Activated CD4-positive, CD25-positive, alpha-beta regulatory T cell treated with anti-CD3 and anti-CD28 coated beads, Interleukin-2, amount 50 U/mL, for 24 hours (primary cell): ENCODE results near the gene RNU2-1.
"Not testable (repeated sequence)": the region's sequence is repeated elsewhere in the genome, so short reads cannot be mapped to it uniquely, and the experiment has no call there.

Experiments used
- ATAC-seq, 2 donors: fragments of 150-1000 bp; cut with Tn5 transposase; one replicate each; pipeline ENCODE4 v1.10.0; 2021; ENCODE audit warnings: mild to moderate bottlenecking in 1 of 2, moderate library complexity in 1 of 2

RNU2-1 gene

DNA sequence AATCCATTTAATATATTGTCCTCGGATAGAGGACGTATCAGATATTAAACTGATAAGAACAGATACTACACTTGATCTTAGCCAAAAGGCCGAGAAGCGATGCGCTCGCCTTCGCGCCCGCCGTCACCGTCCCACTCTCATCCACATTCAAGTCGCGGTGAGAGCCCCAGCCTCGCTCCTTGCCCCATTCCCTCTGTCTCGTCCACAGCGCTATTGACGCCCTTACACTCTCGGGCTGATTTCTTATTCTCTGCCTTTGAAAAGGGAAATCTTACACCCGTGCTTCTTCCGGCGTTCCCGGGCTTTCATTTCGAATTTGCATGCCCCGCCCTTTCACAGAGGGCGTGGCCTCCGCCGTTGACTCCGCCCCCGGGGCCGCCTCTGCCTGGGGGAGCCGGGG is at the start of gene RNU2-1:
Gene RNU2-1 (minus strand): TSS at position 101 of the 400 bp plus-strand sequence.
- ATAC-seq = not testable (repeated sequence)

DNA sequence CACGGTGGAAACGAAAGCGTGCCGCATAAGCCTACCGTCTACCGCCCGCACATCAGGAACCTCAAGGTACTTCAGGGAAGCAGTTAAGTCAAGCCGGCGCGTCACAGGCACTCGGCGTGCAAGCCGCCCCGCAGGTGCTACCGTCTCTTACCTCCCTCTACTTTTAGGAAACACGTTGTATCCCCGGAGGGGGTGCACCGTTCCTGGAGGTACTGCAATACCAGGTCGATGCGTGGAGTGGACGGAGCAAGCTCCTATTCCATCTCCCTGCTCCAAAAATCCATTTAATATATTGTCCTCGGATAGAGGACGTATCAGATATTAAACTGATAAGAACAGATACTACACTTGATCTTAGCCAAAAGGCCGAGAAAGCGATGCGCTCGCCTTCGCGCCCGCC is 39.1 kb upstream of the RNU2-1 start:
- ATAC-seq = peak; percentile 51 to 55

DNA sequence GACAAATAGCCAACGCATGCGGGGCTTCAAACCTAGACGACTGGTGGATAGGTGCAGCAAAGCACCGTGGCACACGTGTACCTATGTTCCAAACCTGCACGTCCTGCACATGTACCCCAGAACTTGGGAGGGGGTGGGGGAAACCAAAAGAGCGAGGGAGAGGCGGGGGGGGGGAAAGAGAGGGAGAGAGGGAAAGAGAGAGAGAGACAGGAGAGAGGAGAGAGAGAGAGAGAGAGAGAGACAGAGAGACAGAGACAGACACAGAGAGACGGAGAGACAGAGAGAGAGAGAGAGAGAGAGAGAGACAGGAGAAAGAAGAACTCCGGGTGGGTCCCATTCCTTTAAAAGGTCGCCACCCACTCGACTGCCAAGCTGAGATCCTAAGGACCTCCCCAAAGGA is 38.7 kb upstream of the RNU2-1 start:
- ATAC-seq = not testable (repeated sequence)

DNA sequence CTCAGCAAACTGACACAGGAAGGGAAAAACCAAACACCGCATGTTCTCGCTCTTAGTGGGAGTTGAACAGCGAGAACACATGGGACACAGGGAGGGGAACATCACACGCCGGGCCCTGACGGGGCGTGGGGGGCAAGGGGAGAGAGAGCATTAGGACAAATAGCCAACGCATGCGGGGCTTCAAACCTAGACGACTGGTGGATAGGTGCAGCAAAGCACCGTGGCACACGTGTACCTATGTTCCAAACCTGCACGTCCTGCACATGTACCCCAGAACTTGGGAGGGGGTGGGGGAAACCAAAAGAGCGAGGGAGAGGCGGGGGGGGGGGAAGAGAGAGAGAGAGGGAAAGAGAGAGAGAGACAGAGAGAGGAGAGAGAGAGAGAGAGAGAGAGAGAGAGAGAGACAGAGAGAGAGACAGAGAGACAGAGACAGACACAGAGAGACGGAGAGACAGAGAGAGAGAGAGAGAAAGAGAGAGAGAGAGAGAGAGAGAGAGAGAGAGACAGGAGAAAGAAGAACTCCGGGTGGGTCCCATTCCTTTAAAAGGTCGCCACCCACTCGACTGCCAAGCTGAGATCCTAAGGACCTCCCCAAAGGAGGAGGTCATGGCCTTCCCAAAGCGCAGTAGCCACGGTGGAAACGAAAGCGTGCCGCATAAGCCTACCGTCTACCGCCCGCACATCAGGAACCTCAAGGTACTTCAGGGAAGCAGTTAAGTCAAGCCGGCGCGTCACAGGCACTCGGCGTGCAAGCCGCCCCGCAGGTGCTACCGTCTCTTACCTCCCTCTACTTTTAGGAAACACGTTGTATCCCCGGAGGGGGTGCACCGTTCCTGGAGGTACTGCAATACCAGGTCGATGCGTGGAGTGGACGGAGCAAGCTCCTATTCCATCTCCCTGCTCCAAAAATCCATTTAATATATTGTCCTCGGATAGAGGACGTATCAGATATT is 37.1 kb upstream of the RNU2-1 start:
- ATAC-seq = peak; percentile 48 to 55

DNA sequence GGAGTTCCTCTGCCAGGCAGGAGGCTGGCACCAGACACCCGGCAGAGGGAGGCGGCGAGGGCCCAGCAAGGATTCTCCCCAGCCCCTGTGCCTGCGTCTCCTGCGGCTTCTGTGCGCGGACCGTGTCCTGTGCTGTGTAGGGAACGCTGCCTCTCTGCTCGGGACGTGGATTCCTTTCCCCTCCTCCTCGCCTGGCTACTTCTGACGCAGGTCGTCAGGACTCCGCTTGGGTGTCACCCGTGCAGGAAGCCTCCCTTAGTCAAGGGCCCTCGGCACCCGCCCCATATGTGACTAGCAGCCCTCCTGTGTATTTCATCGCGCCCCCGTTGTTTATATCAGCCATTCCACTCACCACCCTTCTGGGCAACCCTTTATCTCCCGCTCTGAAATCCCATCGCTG is 12.7 kb upstream of the RNU2-1 start:
- not testable (repeated sequence) for ATAC-seq

DNA sequence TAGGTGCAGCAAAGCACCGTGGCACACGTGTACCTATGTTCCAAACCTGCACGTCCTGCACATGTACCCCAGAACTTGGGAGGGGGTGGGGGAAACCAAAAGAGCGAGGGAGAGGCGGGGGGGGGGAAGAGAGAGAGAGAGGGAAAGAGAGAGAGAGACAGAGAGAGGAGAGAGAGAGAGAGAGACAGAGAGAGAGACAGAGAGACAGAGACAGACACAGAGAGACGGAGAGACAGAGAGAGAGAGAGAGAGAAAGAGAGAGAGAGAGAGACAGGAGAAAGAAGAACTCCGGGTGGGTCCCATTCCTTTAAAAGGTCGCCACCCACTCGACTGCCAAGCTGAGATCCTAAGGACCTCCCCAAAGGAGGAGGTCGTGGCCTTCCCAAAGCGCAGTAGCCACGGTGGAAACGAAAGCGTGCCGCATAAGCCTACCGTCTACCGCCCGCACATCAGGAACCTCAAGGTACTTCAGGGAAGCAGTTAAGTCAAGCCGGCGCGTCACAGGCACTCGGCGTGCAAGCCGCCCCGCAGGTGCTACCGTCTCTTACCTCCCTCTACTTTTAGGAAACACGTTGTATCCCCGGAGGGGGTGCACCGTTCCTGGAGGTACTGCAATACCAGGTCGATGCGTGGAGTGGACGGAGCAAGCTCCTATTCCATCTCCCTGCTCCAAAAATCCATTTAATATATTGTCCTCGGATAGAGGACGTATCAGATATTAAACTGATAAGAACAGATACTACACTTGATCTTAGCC is 7.0 kb upstream of the RNU2-1 start:
- peak; percentile 38 to 61 for ATAC-seq

DNA sequence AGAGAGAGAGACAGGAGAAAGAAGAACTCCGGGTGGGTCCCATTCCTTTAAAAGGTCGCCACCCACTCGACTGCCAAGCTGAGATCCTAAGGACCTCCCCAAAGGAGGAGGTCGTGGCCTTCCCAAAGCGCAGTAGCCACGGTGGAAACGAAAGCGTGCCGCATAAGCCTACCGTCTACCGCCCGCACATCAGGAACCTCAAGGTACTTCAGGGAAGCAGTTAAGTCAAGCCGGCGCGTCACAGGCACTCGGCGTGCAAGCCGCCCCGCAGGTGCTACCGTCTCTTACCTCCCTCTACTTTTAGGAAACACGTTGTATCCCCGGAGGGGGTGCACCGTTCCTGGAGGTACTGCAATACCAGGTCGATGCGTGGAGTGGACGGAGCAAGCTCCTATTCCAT is 5.8 kb upstream of the RNU2-1 start:
- peak; percentile 35 to 62 for ATAC-seq

DNA sequence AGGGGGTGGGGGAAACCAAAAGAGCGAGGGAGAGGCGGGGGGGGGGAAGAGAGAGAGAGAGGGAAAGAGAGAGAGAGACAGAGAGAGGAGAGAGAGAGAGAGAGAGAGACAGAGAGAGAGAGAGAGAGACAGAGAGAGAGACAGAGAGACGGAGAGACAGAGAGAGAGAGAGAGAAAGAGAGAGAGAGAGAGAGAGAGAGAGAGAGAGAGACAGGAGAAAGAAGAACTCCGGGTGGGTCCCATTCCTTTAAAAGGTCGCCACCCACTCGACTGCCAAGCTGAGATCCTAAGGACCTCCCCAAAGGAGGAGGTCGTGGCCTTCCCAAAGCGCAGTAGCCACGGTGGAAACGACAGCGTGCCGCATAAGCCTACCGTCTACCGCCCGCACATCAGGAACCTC is 514 bp downstream of the RNU2-1 start:
- not testable (repeated sequence) for ATAC-seq

DNA sequence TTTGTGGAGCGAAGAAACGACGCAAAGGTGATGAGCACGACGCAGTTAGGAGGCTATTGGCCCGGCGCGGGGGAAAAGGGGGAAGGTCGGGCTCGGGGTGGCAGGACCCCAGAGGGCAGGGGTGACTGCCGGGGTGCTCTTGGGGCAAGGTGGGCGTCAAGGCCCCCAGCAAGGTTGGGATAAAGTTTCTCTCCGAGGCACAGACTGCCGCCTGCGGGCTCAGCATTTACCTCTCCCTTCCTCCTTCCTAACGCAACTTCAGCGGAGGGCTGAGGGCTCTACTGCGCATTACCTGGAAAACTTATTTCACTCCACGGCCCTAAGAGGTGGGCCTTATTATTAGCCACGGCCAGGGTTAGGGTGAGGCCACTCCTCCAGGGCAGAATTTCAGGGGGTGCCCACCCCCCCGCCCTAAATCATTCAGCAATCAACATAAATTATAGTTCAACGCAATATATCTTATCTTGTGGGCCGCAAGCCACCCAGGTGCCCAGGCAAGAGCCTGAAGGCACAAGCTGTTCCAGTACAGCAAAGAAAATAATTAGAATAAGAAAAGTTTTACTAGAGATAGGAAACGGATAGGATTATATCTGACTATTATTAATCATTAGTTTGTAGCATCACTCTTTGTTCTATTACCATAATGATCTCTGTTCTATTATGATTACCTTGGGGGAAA is 1.6 kb downstream of the RNU2-1 start:
- ATAC-seq = not testable (repeated sequence)

DNA sequence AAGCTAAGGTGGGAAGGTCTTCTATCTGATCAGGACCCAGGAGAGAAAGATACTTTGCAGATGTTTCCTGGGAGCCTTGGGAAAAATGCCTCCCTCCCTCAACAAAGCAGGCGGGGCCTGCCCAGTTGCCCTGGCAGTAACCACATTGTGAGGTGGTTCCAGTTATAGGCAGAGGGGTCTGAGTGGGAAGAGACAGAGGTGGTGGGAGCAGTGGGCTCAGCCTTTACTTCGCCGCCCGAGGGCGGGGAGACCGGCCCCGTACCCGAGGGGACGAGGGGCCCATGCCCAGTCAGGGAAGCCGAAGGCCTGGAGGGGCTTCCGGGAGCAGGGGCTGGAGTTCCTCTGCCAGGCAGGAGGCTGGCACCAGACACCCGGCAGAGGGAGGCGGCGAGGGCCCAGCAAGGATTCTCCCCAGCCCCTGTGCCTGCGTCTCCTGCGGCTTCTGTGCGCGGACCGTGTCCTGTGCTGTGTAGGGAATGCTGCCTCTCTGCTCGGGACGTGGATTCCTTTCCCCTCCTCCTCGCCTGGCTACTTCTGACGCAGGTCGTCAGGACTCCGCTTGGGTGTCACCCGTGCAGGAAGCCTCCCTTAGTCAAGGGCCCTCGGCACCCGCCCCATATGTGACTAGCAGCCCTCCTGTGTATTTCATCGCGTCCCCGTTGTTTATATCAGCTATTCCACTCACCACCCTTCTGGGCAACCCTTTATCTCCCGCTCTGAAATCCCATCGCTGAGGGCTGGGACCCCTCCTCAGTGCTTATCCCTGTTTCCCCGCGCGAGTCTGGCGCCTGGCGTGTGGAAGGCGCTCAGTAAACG is 2.4 kb downstream of the RNU2-1 start:
- ATAC-seq = not testable (repeated sequence)

DNA sequence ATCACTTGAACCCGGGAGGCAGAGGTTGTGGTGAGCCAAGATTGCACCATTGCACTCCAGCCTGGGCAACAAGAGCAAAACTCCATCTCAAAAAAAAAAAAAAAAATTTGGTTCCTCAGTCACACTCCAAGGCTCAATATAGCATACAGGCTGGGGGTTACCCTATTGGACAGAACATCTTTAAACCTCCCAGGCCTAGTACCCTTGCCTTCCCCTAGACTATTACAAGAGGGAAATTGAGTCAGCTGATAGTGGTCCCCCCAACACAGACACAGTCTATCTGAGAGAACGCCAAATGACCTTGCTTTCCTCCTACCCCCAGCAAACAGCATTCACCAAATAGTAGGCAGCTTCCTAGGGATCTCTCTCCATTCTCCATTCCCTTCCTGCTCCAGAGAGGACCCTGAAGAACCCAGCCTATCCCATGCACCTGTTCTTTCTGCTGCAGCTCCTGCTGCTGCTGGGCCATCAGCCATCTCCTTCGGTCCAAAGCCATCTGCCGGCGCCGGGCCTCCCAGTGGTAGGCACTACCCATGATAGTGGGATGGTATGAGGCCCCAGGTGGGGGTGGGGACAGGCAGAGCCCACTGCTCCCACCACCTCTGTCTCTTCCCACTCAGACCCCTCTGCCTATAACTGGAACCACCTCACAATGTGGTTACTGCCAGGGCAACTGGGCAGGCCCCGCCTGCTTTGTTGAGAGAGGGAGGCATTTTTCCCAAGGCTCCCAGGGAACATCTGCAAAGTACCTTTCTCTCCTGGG is 5.6 kb downstream of the RNU2-1 start, which contains the start of gene CCDC200:
Gene CCDC200 (minus strand): TSS at position 604 of the 763 bp plus-strand sequence. CDS start 69 bp downstream, at position 535.
- not testable (repeated sequence) for ATAC-seq

DNA sequence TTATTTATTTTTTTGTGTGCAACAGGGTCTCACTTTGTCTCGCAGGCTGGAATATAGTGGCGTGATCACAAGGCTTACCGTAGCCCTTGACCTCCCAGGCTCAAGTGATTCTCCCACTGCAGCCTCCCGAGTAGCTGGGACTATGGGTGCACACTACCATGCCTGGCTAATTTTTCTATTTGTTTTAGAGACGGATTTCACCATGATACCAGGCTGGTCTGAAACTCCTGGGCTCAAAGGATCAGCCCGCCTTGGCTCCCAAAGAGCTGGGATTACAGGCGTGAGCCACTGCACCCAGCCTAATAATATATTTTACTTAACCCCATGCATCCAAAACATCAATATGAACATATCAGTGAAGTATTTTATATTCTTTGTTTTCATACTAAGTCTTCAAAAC is 7.4 kb downstream of the RNU2-1 start:
- ATAC-seq = no peak

DNA sequence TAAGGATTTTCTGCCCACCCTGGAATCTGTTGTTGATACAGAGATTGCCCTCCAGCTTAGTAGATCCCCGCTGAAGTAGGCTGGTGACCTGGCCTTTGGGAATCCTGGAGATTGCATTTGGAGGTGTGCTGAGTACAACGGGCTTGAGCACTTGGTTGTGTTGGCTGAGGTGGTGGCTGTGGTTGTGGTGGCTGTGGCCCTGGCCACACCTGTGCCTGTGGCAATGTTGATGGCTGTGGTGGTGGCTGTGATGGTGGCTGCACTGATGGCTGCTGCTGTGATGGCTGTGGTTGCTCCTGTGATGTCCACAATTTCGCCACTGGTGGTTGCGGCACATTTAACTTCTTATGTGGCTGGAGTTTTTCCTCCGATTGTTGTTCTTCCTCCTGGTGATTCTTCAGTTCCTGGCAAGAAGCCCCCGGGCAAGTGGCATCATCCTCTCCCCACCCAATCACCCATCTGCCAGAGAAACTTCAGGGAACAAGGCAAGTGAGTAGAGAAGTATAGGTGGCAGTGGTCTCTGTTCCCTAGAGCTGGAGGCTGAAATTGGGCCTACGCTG is 9.6 kb downstream of the RNU2-1 start:
- ATAC-seq = no peak

DNA sequence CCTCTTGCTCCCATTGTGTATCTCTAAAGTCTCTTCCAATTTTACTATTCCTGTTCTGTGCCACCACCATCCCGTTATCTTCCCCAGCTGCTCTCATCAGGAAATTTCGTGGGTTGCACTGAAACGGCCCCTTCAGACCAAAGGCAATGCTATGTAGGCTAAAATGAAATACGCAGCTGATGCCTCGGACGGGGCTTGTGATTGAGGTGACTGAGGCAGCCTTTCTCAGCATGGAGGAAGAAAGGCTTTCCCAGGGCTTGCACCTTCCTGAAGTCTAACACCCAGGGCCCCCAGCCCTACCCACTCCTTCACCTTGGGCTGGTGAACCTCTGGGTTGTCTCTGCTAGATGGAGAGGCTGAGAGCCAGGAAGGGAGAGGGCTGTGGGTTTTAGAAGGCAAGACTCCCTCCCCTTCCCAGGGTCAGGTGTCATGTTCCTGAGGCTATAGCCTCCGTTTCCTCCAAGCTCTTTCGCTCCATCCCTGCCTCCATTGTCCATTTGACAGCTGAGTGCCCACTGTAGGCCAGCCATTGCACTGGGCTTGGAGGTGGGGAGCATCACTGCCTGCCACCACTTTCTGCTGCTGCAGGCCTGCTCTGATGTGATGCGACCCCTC is 13.2 kb downstream of the RNU2-1 start:
- no peak for ATAC-seq

DNA sequence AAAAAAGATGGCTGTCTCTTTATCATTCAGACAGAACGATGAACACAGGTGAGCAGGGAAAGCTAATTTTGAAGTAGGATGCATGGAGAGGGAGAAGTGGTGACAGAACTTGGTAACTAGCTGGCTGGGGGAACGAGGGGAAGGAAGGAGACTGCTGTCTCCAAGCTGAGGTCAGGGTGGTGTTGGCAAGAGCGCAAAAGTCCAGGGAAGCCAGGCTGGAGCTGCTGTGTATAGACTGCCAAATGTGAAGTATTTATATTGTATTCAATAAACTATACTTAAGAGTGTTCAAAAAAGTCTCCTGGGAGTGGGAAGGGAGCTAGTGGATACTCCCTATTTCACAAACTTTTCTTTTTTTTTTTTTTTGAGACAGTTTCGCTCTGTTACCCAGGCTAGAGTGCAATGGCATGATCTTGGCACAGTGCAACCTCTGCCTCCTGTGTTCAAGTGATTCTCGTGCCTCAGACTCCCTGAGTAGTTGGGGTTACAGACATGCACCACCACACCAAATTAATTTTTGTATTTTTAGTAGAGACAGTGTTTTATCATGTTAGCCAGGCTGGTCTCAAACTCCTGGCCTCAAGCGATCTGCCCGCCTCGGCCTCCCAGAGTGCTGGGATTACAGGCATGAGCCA is 13.9 kb downstream of the RNU2-1 start:
- ATAC-seq = no peak

DNA sequence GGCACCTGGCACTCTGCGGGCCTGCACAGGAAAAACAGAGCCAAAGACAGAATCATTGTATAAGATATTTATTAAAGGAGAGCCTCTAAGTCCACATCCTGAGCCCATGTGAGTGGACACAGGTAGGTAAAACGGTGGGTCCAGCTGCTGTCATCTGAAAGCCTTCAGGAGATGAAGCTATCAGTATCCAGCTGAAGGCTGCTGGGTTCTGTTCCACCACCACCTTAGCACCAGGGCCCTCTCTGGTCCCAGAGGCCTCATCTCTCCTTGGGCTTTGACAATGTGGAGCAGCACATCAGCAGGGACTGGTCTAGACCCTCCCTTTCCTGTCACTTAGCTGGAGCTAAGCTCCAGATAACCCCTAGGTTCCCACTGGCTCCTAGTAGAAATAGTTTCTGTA is 14.8 kb downstream of the RNU2-1 start:
- ATAC-seq = no peak

DNA sequence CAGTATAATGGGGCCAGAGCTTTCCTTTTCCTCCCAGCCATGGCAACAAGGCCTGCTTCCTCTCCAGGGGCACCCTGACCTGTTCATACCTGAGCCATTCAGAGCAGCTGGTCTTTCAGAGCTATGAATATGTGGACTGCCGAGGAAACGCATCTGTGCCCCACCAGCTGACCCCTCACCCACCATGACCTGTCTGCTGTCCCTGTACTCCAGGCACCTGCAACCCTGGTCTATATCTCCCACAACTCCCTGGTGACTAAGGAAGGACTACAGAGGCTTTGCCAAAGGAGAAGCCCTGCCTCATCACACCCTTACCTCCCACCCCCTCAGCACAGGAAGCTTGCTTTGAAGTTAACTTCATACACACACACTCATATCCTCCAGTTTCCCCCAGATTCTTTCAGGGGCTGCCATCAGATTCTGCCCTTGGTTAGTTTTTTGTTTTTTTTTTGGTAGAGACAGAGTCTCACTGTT is 16.1 kb downstream of the RNU2-1 start:
- peak; percentile 33 to 67 for ATAC-seq

DNA sequence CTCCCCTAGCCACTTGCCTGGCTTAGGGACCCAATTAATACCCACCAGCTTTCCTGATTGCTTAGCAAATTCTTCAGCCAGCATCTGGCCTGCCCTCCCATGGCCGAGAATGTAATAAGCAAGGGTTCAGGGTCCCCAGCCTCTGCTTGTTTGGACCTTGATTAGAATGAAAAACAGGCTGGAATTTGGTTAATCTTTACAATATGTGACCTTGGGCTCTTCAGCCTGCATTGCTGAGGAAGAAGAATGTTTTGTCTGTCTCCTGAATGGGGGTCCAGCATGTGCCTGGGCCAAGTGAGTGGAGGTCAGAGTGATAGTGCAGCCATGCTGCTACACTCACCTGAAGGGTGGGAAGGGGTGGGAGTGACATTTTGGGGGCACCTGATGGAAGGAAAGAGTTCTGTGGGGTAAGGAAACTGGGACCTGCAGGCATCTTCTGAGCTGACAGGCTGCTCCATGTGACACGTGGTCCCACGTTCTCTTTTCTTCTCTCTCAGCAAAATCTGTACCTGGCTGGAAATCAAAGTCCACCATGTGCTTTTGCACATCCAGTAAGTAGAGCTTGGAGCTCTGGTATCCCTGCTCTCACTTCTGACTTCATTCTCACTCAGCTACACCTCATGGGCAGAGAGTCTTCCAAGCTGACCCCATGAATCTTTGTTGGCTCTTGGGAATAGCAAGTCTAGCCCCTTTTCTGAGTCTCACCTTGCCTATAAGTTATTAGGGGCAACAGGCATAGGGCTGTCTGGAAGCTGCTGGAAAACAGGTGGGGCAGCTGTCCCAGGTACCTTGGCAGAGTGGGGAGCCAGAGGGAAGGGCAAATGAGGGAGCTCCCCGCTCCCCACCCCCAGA is 16.8 kb downstream of the RNU2-1 start:
- no peak for ATAC-seq

DNA sequence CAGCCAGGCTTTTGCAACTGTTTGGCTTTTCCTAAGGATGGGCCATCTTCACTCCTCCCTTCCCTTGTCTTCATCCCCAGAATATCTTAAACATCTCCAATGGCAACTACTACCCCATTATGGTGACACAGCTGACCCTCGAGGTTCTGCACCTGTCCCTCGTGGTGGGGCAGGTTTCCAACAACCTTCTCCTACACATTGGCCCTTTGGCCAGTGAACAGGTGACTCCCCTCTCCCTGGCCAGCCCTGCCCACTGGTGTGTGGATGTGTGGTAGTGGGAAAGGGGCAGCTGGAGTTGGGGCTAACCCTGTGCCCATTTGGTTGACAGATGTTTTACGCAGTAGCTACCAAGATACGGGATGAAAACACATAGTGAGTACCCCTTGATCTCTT is 17.4 kb downstream of the RNU2-1 start:
- no peak for ATAC-seq
